ENCODE results near the gene KCTD16. TPM values are rescaled to one million over a fixed set of nuclear protein-coding genes. Genes with fewer than 3 reads are reported as not detected.

Gene KCTD16
- not detected for polyA plus RNA-seq

DNA sequence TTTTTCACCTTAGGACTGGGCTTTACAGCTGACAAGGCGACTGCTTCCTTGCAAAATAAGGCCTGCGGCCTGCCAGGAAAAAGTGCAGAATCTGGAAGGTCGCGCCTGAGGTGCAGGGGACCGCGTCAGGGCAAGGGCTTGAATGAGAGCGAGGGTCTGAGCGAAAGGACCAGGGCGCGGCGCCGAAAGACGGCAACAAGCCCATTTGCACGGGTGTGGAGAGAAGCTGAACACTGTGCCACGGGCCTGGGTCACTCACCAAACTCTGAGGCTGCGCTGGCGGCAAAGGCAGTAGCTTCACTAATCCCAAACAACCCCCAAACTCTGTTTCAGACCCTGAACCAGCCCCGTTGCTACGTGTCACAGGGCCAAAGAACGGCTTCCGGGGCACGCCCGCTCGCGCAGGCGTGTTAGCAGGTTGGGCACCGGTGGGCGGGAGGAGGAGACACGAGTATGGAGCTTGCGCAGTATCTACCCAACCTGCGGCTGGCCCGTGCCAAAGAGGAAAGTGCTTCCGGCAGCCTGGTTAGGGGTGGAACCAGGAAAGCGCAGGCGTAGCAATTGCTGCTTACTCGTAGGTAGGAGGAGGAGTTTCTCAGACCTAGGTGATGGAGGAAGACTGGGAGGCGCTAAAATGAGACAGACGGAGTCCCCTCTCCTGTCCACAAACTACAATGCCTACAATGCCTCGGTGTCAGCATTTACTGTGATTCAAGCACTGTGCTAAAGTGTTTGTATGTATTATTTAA, at the start of gene KCTD16, which contains the start of gene YIPF5:
KCTD16 (plus strand) TSS at position 598 of the 749 bp plus-strand sequence.
YIPF5 (minus strand) TSS at position 384 of the 749 bp plus-strand sequence. CDS start 704 bp downstream, outside the sequence.
- no peaks in the 10 kb centered on the region for H3K36me3 Mint-ChIP-seq
- H3K27ac Mint-ChIP-seq: peak within 1 kb of the TSS; percentile 57 to 97 (median 94)
- peaks cover 21 to 38% (median 34%) of the 10 kb centered on the region in 3 donors for H3K4me1 Mint-ChIP-seq

GRCh38 chr5:144121577-144121976, 49.1 kb upstream of the KCTD16 start:
- Mint-ChIP-seq H3K36me3 (no peaks in the 10 kb centered on the region), H3K4me1 (no peaks in the 10 kb centered on the region), H3K9me3 (peaks cover 0 to 10% (median 4%) of the 10 kb centered on the region in 3 donors), H3K27me3 (no peaks in the 10 kb centered on the region), H3K4me3 (no peak overlapping the region), H3K27ac (no peak overlapping the region)

More for the DNA sequence above, at the start of gene KCTD16, which contains the start of gene YIPF5:
- Mint-ChIP-seq H3K27me3 (no peaks in the 10 kb centered on the region), H3K4me3 (peak within 1 kb of the TSS; percentile 88 to 97 (median 93)), H3K9me3 (no peaks in the 10 kb centered on the region)

- Mint-ChIP-seq H3K4me1 (no peaks in the 10 kb centered on the region), H3K4me3 (no peak overlapping the region), H3K27ac (no peak overlapping the region), H3K9me3 (peaks cover 0 to 10% (median 4%) of the 10 kb centered on the region in 3 donors), H3K27me3 (no peaks in the 10 kb centered on the region), H3K36me3 (no peaks in the 10 kb centered on the region)
These were observed 48.6 kb upstream of the KCTD16 start for GRCh38 chr5:144122081-144122480.

GRCh38 chr5:144122641-144123040, 48.0 kb upstream of the KCTD16 start:
- no peaks in the 10 kb centered on the region for H3K36me3 Mint-ChIP-seq
- H3K27ac Mint-ChIP-seq: no peak overlapping the region
- peaks cover 0 to 10% (median 4%) of the 10 kb centered on the region in 3 donors for H3K9me3 Mint-ChIP-seq
- no peaks in the 10 kb centered on the region for H3K27me3 Mint-ChIP-seq
- H3K4me3 Mint-ChIP-seq: no peak overlapping the region
- no peaks in the 10 kb centered on the region for H3K4me1 Mint-ChIP-seq

GRCh38 chr5:144125163-144125726, 45.4 kb upstream of the KCTD16 start:
- H3K27ac Mint-ChIP-seq: no peak overlapping the region
- no peaks in the 10 kb centered on the region for H3K4me1 Mint-ChIP-seq
- H3K36me3 Mint-ChIP-seq: no peaks in the 10 kb centered on the region
- no peak overlapping the region for H3K4me3 Mint-ChIP-seq
- no peaks in the 10 kb centered on the region for H3K27me3 Mint-ChIP-seq
- H3K9me3 Mint-ChIP-seq: peaks cover 0 to 3% (median under 1%) of the 10 kb centered on the region in 3 donors

- Mint-ChIP-seq H3K4me1 (no peaks in the 10 kb centered on the region), H3K4me3 (no peak overlapping the region), H3K36me3 (no peaks in the 10 kb centered on the region), H3K27ac (no peak overlapping the region), H3K27me3 (no peaks in the 10 kb centered on the region), H3K9me3 (peaks cover 0 to 3% (median 3%) of the 10 kb centered on the region in 3 donors)
These were observed 44.0 kb upstream of the KCTD16 start for GRCh38 chr5:144126707-144127106.

- no peak overlapping the region for H3K27ac Mint-ChIP-seq
- H3K4me3 Mint-ChIP-seq: no peak overlapping the region
- no peaks in the 10 kb centered on the region for H3K4me1 Mint-ChIP-seq
- H3K27me3 Mint-ChIP-seq: no peaks in the 10 kb centered on the region
- peaks cover 0 to 3% (median 3%) of the 10 kb centered on the region in 3 donors for H3K9me3 Mint-ChIP-seq
- no peaks in the 10 kb centered on the region for H3K36me3 Mint-ChIP-seq
These were observed 41.8 kb upstream of the KCTD16 start for GRCh38 chr5:144128844-144129243.

GRCh38 chr5:144130306-144130705, 40.4 kb upstream of the KCTD16 start:
- Mint-ChIP-seq H3K4me3 (peak overlapping the region in 1 of 4 donors; percentile 25), H3K27me3 (peaks cover 1% of the 10 kb centered on the region), H3K4me1 (no peaks in the 10 kb centered on the region), H3K27ac (no peak overlapping the region), H3K9me3 (peaks cover 0 to 3% (median 3%) of the 10 kb centered on the region in 3 donors), H3K36me3 (no peaks in the 10 kb centered on the region)

DNA sequence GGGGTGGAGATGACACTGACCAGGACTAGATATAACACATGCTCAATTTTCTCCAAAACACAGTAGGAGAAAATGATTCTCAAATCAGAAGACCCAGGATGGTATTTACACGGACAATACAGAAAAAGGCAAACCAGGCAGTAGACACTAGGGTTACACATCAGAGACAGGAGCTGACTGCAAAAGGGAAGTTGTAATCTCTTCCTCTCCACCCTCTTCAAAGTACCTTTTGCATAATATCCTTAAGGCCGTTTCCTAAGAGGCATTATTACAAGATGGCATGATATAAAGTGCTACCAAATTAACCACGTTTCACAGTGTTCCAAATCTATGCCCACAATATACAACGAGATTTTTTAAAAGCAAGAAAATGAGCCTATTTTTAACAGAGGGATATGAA, 39.4 kb upstream of the KCTD16 start:
- Mint-ChIP-seq H3K27ac (no peak overlapping the region), H3K4me1 (no peaks in the 10 kb centered on the region), H3K4me3 (no peak overlapping the region), H3K36me3 (no peaks in the 10 kb centered on the region), H3K27me3 (peaks cover 1% of the 10 kb centered on the region), H3K9me3 (peaks cover 0 to 3% (median 3%) of the 10 kb centered on the region in 3 donors)

DNA sequence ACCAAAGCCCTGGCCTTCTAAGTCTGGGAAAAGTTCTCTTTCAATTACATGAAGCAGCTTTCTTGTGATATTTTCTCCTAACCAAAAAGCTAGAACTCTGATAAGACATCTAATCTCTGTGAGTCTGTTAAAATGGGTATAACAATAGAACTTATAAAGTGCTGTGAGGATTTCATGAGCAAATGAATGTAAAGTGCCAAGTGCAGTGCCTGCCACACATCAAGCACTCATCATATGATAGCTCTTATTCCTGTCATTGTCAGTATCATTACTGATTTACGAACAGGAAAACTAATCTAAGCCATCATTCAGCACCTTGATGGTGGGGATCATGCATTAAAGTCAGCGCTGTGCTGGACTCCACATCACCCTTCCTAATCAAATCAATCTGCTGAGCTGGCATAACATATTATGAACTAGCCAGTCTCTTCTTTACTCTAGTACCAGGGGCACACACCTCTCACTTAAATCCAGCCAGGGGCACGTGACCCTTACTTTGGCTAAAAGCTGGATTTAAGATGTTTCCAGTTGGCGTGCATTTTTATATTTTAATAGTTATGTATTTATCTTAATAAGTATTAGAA, 37.5 kb upstream of the KCTD16 start:
- H3K4me3 Mint-ChIP-seq: no peak overlapping the region
- H3K27ac Mint-ChIP-seq: no peak overlapping the region
- peaks cover 0 to 3% (median 3%) of the 10 kb centered on the region in 3 donors for H3K9me3 Mint-ChIP-seq
- no peaks in the 10 kb centered on the region for H3K36me3 Mint-ChIP-seq
- peaks cover 1% of the 10 kb centered on the region for H3K27me3 Mint-ChIP-seq
- H3K4me1 Mint-ChIP-seq: no peaks in the 10 kb centered on the region

DNA sequence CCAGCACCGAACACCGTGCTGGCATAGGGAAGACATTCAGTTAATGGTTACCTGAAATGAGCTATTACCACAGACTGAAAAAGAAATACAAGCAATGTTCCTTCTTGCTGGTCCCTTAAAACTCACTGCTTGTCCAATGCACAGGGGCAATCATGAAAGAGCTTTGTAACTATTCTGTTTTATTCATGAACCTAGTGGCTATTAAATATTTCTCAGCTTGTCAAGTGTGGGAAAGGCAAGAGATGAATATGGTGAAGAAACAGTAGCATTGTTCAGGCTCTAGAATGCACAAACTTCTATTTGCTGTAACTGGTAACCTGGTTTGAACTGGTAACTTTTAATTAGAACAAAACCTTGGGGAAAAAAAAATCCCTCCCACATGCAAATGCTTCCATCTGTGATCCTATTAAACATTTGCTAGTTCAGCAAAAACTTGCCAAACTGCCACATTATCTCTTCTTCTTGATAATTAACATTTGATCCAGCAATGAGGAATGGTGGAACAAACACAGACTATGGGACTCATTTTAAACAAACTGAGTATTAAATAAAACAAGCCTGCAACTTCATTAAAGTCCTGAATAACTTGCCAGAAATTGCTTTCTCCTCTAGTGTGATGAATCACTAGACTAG, 36.4 kb upstream of the KCTD16 start:
- Mint-ChIP-seq H3K4me1 (no peaks in the 10 kb centered on the region), H3K9me3 (peaks cover 0 to 3% (median 3%) of the 10 kb centered on the region in 3 donors), H3K4me3 (no peak overlapping the region), H3K27me3 (peaks cover 1% of the 10 kb centered on the region), H3K36me3 (no peaks in the 10 kb centered on the region), H3K27ac (no peak overlapping the region)

GRCh38 chr5:144135113-144135762, 35.4 kb upstream of the KCTD16 start:
- H3K27ac Mint-ChIP-seq: no peak overlapping the region
- no peaks in the 10 kb centered on the region for H3K36me3 Mint-ChIP-seq
- H3K4me3 Mint-ChIP-seq: peak overlapping the region in 1 of 4 donors; percentile 6
- peaks cover 0 to 3% (median 3%) of the 10 kb centered on the region in 3 donors for H3K9me3 Mint-ChIP-seq
- H3K4me1 Mint-ChIP-seq: no peaks in the 10 kb centered on the region
- H3K27me3 Mint-ChIP-seq: peaks cover 1% of the 10 kb centered on the region

DNA sequence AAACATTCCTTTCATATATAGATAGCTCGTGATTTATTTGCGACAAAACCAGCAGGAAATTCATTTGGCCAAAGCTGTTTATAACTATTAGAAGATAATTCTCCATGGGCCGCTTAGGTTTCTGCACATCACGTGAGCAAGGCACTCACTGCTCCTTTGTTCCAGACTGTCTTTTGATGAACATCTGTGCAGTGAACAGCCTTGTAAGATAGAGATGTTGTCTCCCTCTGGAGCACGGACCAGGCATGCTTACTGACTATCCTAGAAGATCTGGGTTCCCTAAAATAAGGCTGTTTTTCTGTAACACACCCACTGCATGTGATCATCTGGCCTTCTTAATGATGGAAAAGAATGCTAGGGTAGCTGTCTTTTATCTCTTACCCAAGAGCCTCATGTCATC, 31.1 kb upstream of the KCTD16 start:
- Mint-ChIP-seq H3K9me3 (no peaks in the 10 kb centered on the region), H3K27me3 (peaks cover 1% of the 10 kb centered on the region), H3K27ac (no peak overlapping the region), H3K4me3 (no peak overlapping the region), H3K36me3 (no peaks in the 10 kb centered on the region), H3K4me1 (peaks cover 5 to 10% (median 8%) of the 10 kb centered on the region in 3 donors)

- Mint-ChIP-seq H3K27ac (no peak overlapping the region), H3K4me3 (peak overlapping the region in 1 of 4 donors; percentile 41), H3K27me3 (no peaks in the 10 kb centered on the region), H3K4me1 (peaks cover 5 to 10% (median 8%) of the 10 kb centered on the region in 3 donors), H3K36me3 (no peaks in the 10 kb centered on the region), H3K9me3 (no peaks in the 10 kb centered on the region)
These were observed 29.1 kb upstream of the KCTD16 start for GRCh38 chr5:144141585-144141984.

Data from IgD-negative memory B cell (primary cell).